GM12801 (cell line): Measurements from ENCODE around the gene MOB3B.

Experiments used
- CTCF ChIP-seq: IDR thresholded peaks from one replicate; pipeline ENCODE4 v1.5.1; 2011; ENCODE audit warnings: control low read depth; ENCODE audit not compliant: insufficient read length; ENCODE audit errors: extremely low read depth

Gene MOB3B

GRCh38 chr9:27292659-27293405 is 236.8 kb downstream of the MOB3B start:
- no peak for TF ChIP-seq CTCF

- TF ChIP-seq CTCF = no peak
Measured at GRCh38 chr9:27291292-27291691, 238.3 kb downstream of the MOB3B start.

GRCh38 chr9:27282269-27282668 is 247.3 kb downstream of the MOB3B start:
- TF ChIP-seq CTCF = no peak

GRCh38 chr9:27280860-27281259 is 248.8 kb downstream of the MOB3B start:
- no peak for TF ChIP-seq CTCF

- TF ChIP-seq CTCF = no peak
Measured at GRCh38 chr9:27280249-27280648, 249.4 kb downstream of the MOB3B start.

- TF ChIP-seq CTCF = no peak
Measured at GRCh38 chr9:27279611-27280010, 250.0 kb downstream of the MOB3B start.

- no peak for TF ChIP-seq CTCF
Measured at GRCh38 chr9:27278374-27278773, 251.2 kb downstream of the MOB3B start.
